ENCODE data around the gene LPCAT3. TPM values are rescaled to one million over a fixed set of nuclear protein-coding genes. Genes with fewer than 3 reads are reported as not detected.

Gene LPCAT3
- total RNA-seq, 1 donor from 2014 or later, result 23.0 TPM

DNA sequence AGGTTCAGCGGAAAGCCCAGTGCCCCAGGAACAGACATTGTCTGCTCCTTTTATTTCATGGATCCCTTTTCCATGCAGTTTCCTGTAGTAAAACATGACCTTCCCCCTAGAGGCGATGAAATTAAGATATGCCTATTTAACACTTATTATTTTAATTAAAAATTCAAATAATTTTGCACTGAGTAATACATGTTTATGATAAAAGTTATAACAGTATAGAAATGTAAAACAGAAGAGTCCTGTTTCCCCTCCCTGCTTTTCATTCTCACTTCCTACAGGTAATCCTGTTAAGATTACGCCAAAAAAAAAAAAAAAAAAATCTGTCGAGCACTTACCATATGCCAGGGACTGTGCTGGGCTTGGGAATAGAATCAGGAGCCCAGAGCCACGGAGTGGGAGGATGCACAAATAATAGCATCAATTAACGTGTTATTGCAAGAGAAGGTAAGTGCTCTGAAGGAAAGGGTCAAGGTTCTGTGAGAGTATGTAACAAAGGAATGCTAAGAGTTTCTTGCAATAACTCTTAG lies 830 bp upstream of the LPCAT3 start:
- Histone ChIP-seq H3K4me3 (peak overlapping the region; percentile 66 to 73), H3K4me1 (peaks cover 5% of the 10 kb centered on the region in 2 donors), H3K27me3 (no peaks in the 10 kb centered on the region), H3K36me3 (no peaks in the 10 kb centered on the region), H3K9me3 (no peaks in the 10 kb centered on the region), H3K27ac (peak overlapping the region; percentile 87 to 92)
- DNase-seq (ENCODE audit: low spot score in 2 of 2), result no peak
- TF ChIP-seq, protein P1, sequence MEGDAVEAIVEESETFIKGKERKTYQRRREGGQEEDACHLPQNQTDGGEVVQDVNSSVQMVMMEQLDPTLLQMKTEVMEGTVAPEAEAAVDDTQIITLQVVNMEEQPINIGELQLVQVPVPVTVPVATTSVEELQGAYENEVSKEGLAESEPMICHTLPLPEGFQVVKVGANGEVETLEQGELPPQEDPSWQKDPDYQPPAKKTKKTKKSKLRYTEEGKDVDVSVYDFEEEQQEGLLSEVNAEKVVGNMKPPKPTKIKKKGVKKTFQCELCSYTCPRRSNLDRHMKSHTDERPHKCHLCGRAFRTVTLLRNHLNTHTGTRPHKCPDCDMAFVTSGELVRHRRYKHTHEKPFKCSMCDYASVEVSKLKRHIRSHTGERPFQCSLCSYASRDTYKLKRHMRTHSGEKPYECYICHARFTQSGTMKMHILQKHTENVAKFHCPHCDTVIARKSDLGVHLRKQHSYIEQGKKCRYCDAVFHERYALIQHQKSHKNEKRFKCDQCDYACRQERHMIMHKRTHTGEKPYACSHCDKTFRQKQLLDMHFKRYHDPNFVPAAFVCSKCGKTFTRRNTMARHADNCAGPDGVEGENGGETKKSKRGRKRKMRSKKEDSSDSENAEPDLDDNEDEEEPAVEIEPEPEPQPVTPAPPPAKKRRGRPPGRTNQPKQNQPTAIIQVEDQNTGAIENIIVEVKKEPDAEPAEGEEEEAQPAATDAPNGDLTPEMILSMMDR (IDR thresholded peaks at IDR 0.05), result no peak
- intact Hi-C loops (cut with DNase I), result loop anchor here (1.0 to 5.0 kb wide), 5 partner anchors 41 to 92 kb away; partner anchors contain the start of genes ATN1, C12orf57, C1R and C1RL

GRCh38 chr12:7017870-7018349 lies 366 bp downstream of the LPCAT3 start:
- H3K4me3 ChIP-seq, result peak overlapping the region; percentile 66 to 73
- H3K27ac ChIP-seq, result peak overlapping the region; percentile 87 to 92
- H3K27me3 ChIP-seq, result no peaks in the 10 kb centered on the region
- H3K9me3 ChIP-seq, result no peaks in the 10 kb centered on the region
- intact Hi-C loops (cut with DNase I), result loop anchor here (1.0 to 5.0 kb wide), 6 partner anchors 48 to 170 kb away; partner anchors contain the start of genes ATN1, C12orf57, C1R and C1RL
- peaks cover 5% of the 10 kb centered on the region in 2 donors for H3K4me1 ChIP-seq
- TF ChIP-seq, protein P1 (IDR thresholded peaks at IDR 0.05), result no peak
- H3K36me3 ChIP-seq, result no peaks in the 10 kb centered on the region
- no peak for DNase-seq (ENCODE audit: low spot score in 2 of 2)

DNA sequence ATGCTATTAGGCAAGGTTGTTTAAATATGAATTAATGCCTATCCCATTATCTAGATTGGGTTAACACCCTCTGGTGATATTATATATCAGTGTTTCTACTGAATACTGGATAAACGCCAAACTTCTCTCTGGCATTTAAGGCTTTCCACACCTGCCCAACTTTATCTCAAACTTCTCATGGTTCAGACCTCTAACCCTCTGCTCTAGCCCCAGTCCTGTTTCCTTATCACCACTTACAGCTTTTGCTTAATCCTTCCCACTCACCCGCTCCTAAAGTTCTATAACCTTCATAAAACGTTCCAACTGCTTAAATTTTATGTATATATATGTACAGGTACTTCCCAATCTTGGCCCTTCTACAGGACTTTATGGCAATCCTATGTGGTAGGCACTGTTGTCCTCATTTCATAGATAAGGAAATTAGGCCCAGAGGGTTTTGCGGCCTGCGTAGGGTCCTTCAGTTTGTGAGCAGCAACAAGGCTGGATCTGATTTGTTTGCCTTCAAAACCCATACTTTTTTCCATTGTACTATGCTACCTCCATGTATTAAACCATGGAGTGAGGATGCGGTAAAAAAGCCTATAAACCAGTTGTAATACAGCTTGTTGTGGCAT lies 1.2 kb downstream of the LPCAT3 start:
- Histone ChIP-seq H3K27ac (peak overlapping the region; percentile 87 to 92), H3K27me3 (no peaks in the 10 kb centered on the region), H3K36me3 (no peaks in the 10 kb centered on the region), H3K4me3 (peak overlapping the region; percentile 66 to 73), H3K4me1 (peaks cover 5% of the 10 kb centered on the region in 2 donors), H3K9me3 (no peaks in the 10 kb centered on the region)
- intact Hi-C loops (cut with DNase I), result loop anchor here (5.0 kb wide), 2 partner anchors 75 to 90 kb away; partner anchors contain the start of genes ATN1 and C1R
- no peak for DNase-seq (ENCODE audit: low spot score in 2 of 2)
- TF ChIP-seq, protein P1 (IDR thresholded peaks at IDR 0.05), result no peak

- Histone ChIP-seq H3K9me3 (no peaks in the 10 kb centered on the region), H3K27ac (no peak overlapping the region), H3K4me3 (no peak overlapping the region), H3K27me3 (no peaks in the 10 kb centered on the region), H3K4me1 (peaks cover 5% of the 10 kb centered on the region in 2 donors), H3K36me3 (no peaks in the 10 kb centered on the region)
- TF ChIP-seq, protein P1 (IDR thresholded peaks at IDR 0.05), result no peak
- DNase-seq (ENCODE audit: low spot score in 2 of 2), result no peak
- intact Hi-C loops (cut with DNase I), result loop anchor here (5.0 kb wide), 2 partner anchors 77 to 88 kb away; partner anchors contain the start of genes ATN1 and C1R
These were observed 2.5 kb downstream of the LPCAT3 start for GRCh38 chr12:7015555-7016370.

DNA sequence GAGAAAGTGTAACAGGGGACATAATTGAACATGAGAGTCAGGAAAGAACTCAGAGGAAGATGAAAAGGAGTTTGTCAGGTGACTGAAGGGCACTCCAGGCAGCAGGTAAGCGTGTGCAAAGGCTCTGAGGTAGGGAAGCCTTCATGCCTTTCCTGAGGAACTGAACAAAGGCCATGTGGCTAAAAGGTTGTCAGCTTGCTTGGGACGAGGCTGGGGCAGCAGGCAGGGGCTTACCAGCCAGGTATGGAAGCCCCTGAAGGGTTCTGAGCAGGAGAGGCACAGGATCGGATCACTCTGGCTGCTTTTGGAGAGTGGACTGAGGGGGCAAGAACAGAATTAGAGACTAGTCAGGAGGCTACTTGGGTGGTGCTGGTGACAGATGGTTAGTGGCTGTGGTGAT lies 5.2 kb downstream of the LPCAT3 start:
- no peak overlapping the region for H3K4me3 ChIP-seq
- no peak overlapping the region for H3K27ac ChIP-seq
- no peaks in the 10 kb centered on the region for H3K36me3 ChIP-seq
- no peaks in the 10 kb centered on the region for H3K4me1 ChIP-seq
- H3K9me3 ChIP-seq, result no peaks in the 10 kb centered on the region
- DNase-seq (ENCODE audit: low spot score in 2 of 2), result no peak
- H3K27me3 ChIP-seq, result no peaks in the 10 kb centered on the region
- TF ChIP-seq, protein P1 (IDR thresholded peaks at IDR 0.05), result no peak
- intact Hi-C loops (cut with DNase I), result no loop called here
